GM21390 (cell line): ENCODE data around the gene CERK.
"Not testable (repeated sequence)": the region's sequence is repeated elsewhere in the genome, so short reads cannot be mapped to it uniquely, and the experiment has no call there.

Source experiments
- ATAC-seq: cut with Tn5 transposase; IDR thresholded peaks from one replicate; pipeline ENCODE4 v1.9.1; 2021; ENCODE audit not compliant: unreplicated experiment

CERK gene

GRCh38 chr22:46737976-46738646 lies at the start of gene CERK:
Gene CERK (minus strand): TSS chr22:46738252. CDS start chr22:46738148, 104 bp downstream.
- peak; percentile 38 for ATAC-seq

- no peak for ATAC-seq
Measured at GRCh38 chr22:46783721-46784120, 45.7 kb upstream of the CERK start.

GRCh38 chr22:46782200-46782599 lies 44.1 kb upstream of the CERK start:
- not testable (repeated sequence) for ATAC-seq

GRCh38 chr22:46781291-46781690 lies 43.2 kb upstream of the CERK start:
- ATAC-seq, result no peak

- no peak for ATAC-seq
Measured at GRCh38 chr22:46780453-46780852, 42.4 kb upstream of the CERK start.

- ATAC-seq, result no peak
Measured at GRCh38 chr22:46779651-46780050, 41.6 kb upstream of the CERK start.

GRCh38 chr22:46779023-46779422 lies 41.0 kb upstream of the CERK start:
- no peak for ATAC-seq

GRCh38 chr22:46777609-46777970 lies 39.5 kb upstream of the CERK start:
- ATAC-seq, result no peak

GRCh38 chr22:46776876-46777608 lies 39.0 kb upstream of the CERK start:
- no peak for ATAC-seq

GRCh38 chr22:46775850-46776826 lies 38.1 kb upstream of the CERK start:
- ATAC-seq, result no peak

- no peak for ATAC-seq
Measured at GRCh38 chr22:46774980-46775849, 37.2 kb upstream of the CERK start.

- peak; percentile 33 for ATAC-seq
Measured at GRCh38 chr22:46774253-46774979, 36.4 kb upstream of the CERK start.

GRCh38 chr22:46773076-46773475 lies 35.0 kb upstream of the CERK start:
- no peak for ATAC-seq

GRCh38 chr22:46770726-46771125 lies 32.7 kb upstream of the CERK start:
- ATAC-seq, result no peak

GRCh38 chr22:46770151-46770641 lies 32.1 kb upstream of the CERK start:
- ATAC-seq, result no peak

- no peak for ATAC-seq
Measured at GRCh38 chr22:46769706-46770105, 31.7 kb upstream of the CERK start.

- ATAC-seq, result no peak
Measured at GRCh38 chr22:46769191-46769675, 31.2 kb upstream of the CERK start.

- no peak for ATAC-seq
Measured at GRCh38 chr22:46767249-46767985, 29.4 kb upstream of the CERK start.

- no peak for ATAC-seq
Measured at GRCh38 chr22:46766611-46767010, 28.6 kb upstream of the CERK start.
